GM23338 (cell line): ENCODE results near the gene SERGEF.
A peak's percentile ranks its signal among the peaks of the same experiment; 100 is the strongest.

Experiments used
- EZH2 ChIP-seq: fragments of 200-600 bp; sonication (generic); IDR thresholded peaks from one replicate; pipeline ENCODE4 v1.8.0; 2017; ENCODE audit warnings: antibody characterized with exemption, mild to moderate bottlenecking, low read depth; ENCODE audit not compliant: unreplicated experiment
- EZH2phosphoT487 ChIP-seq: fragments of 200-600 bp; sonication (generic); IDR thresholded peaks from one replicate; pipeline ENCODE4 v1.8.1; 2018; ENCODE audit warnings: antibody characterized with exemption; ENCODE audit not compliant: unreplicated experiment
- JUNB ChIP-seq: IDR thresholded peaks from one replicate; pipeline ENCODE4 v1.6.1; 2016; ENCODE audit warnings: antibody characterized with exemption; ENCODE audit not compliant: unreplicated experiment
- POLR2AphosphoS5 ChIP-seq: IDR thresholded peaks from 2 replicates; pipeline ENCODE4 v1.6.1; 2016; ENCODE audit warnings: antibody characterized with exemption, low read depth
- TF ChIP-seq, protein P1 (sequence below), 2 experiments: fragments of 200-600 bp in 1 of 2; sonication (generic) in 1 of 2; conservative IDR thresholded peaks; 2 replicates each; pipeline versions ENCODE4 v1.5.1 to v1.6.1; 2016 to 2017; ENCODE audit warnings: antibody characterized with exemption in 2 of 2, low read depth in 2 of 2, mild to moderate bottlenecking in 2 of 2, moderate library complexity in 1 of 2
- TF ChIP-seq, protein P2 (sequence below): IDR thresholded peaks from one replicate; pipeline ENCODE4 v1.6.1; 2018; ENCODE audit warnings: antibody characterized with exemption; ENCODE audit not compliant: unreplicated experiment

DNA sequence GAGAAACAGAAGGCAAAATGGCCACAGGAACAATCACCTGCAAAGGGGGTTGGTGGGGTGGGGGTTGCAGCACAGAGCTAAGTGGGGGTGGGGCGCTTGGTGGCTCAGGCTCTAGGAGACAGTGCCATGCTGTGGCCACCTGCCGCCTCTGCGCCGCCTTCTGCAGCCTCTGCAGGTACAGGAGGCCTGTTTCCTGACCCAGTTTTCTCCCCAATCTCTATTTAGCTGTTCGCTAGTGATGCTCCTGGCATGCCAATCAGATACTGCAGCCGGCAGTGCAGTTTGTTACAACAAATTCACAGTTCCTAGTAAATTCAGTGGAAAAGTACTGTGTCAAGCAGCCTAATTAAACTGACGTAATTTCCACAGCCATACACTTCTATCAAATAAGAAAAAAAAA lies 106.4 kb downstream of the SERGEF start:
- TF ChIP-seq, protein P1, sequence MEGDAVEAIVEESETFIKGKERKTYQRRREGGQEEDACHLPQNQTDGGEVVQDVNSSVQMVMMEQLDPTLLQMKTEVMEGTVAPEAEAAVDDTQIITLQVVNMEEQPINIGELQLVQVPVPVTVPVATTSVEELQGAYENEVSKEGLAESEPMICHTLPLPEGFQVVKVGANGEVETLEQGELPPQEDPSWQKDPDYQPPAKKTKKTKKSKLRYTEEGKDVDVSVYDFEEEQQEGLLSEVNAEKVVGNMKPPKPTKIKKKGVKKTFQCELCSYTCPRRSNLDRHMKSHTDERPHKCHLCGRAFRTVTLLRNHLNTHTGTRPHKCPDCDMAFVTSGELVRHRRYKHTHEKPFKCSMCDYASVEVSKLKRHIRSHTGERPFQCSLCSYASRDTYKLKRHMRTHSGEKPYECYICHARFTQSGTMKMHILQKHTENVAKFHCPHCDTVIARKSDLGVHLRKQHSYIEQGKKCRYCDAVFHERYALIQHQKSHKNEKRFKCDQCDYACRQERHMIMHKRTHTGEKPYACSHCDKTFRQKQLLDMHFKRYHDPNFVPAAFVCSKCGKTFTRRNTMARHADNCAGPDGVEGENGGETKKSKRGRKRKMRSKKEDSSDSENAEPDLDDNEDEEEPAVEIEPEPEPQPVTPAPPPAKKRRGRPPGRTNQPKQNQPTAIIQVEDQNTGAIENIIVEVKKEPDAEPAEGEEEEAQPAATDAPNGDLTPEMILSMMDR (conservative IDR thresholded peaks at IDR 0.05; ENCODE audit: low read depth in 2 of 2): peak; percentile 44 to 70
- TF ChIP-seq POLR2AphosphoS5 (no peak), EZH2 (no peak), JUNB (no peak), EZH2phosphoT487 (no peak)
- TF ChIP-seq, protein P2, sequence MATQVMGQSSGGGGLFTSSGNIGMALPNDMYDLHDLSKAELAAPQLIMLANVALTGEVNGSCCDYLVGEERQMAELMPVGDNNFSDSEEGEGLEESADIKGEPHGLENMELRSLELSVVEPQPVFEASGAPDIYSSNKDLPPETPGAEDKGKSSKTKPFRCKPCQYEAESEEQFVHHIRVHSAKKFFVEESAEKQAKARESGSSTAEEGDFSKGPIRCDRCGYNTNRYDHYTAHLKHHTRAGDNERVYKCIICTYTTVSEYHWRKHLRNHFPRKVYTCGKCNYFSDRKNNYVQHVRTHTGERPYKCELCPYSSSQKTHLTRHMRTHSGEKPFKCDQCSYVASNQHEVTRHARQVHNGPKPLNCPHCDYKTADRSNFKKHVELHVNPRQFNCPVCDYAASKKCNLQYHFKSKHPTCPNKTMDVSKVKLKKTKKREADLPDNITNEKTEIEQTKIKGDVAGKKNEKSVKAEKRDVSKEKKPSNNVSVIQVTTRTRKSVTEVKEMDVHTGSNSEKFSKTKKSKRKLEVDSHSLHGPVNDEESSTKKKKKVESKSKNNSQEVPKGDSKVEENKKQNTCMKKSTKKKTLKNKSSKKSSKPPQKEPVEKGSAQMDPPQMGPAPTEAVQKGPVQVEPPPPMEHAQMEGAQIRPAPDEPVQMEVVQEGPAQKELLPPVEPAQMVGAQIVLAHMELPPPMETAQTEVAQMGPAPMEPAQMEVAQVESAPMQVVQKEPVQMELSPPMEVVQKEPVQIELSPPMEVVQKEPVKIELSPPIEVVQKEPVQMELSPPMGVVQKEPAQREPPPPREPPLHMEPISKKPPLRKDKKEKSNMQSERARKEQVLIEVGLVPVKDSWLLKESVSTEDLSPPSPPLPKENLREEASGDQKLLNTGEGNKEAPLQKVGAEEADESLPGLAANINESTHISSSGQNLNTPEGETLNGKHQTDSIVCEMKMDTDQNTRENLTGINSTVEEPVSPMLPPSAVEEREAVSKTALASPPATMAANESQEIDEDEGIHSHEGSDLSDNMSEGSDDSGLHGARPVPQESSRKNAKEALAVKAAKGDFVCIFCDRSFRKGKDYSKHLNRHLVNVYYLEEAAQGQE: no peak
